Gastrocnemius medialis (tissue), 4 donors: ENCODE results near the gene AKAP9. TPM values are rescaled to one million over a fixed set of nuclear protein-coding genes. Genes with fewer than 3 reads are reported as not detected.
"Not testable (repeated sequence)": the region's sequence is repeated elsewhere in the genome, so short reads cannot be mapped to it uniquely, and the experiment has no call there.

Experiments
- ATAC-seq, 2 donors: fragments of 150-250 bp; one replicate each; pipeline ENCODE4 v1.9.1; 2016
- DNase-seq, 2 donors: peaks; one replicate each; pipeline ENCODE4 v3.0.0-alpha.2; 2019
- H3K27ac ChIP-seq, 4 donors: fragments of 200-600 bp; sonication (generic); 1 replicate in 1 of 4; 2 replicates in 3 of 4; pipeline ENCODE4 v1.5.1; 2016 to 2018; ENCODE audit warnings: mild to moderate bottlenecking in 2 of 4, moderate library complexity in 1 of 4
- H3K27me3 ChIP-seq, 3 donors: fragments of 200-600 bp; sonication (generic) in 2 of 3; 1 replicate in 1 of 3; 2 replicates in 2 of 3; pipeline versions ENCODE4 v1.5.1 to v1.6.0; 2016 to 2019; ENCODE audit warnings: mild to moderate bottlenecking in 1 of 3, moderate library complexity in 1 of 3
- H3K36me3 ChIP-seq, 2 donors: fragments of 200-600 bp; sonication (generic) in 1 of 2; one replicate each; pipeline ENCODE4 v1.5.1; 2017 to 2018
- H3K4me1 ChIP-seq, 2 donors: fragments of 200-600 bp; sonication (generic) in 1 of 2; one replicate each; pipeline ENCODE4 v1.5.1; 2016 to 2017; ENCODE audit warnings: mild to moderate bottlenecking in 2 of 2
- H3K4me3 ChIP-seq, 4 donors: fragments of 200-600 bp; sonication (generic) in 3 of 4; 1 replicate in 1 of 4; 2 replicates in 3 of 4; pipeline ENCODE4 v1.5.1; 2016 to 2019; ENCODE audit warnings: mild to moderate bottlenecking in 2 of 4
- H3K9me3 ChIP-seq, 3 donors: fragments of 200-600 bp; sonication (generic) in 2 of 3; 1 replicate in 1 of 3; 2 replicates in 2 of 3; pipeline ENCODE4 v1.5.1; 2016 to 2019
- POLR2A ChIP-seq, 2 donors: fragments of 450-650 bp; IDR thresholded peaks; one replicate each; pipeline ENCODE4 v1.6.1; 2017; ENCODE audit warnings: antibody characterized with exemption in 2 of 2, mild to moderate bottlenecking in 2 of 2, moderate library complexity in 2 of 2
- in situ Hi-C, 4 donors: fragments of 200-750 bp; cut with MboI; loops; one replicate each; pipeline versions ENCODE4 v1.15.0 to v1.8.0; 2017; ENCODE audit warnings: low sequenced_read_pairs in 4 of 4
- intact Hi-C: fragments of 100-400 bp; cut with DNase I; formaldehyde crosslinking; loops from one replicate; pipeline ENCODE4 v1.15.1; 2023; ENCODE audit warnings: low total_unique reads
- total RNA-seq, 4 donors: library from RNA; depleted of rRNA; stranded (reverse); fragments of >200 nt; gene quantifications; one replicate each; pipeline versions ENCODE4 v1.1.0 to v1.2.3, GENCODE V29; 2016
- TF ChIP-seq, protein P1 (sequence below), 5 experiments: fragments of 450-650 bp in 3 of 5; fragments of 200-600 bp in 2 of 5; sonication (generic) in 2 of 5; IDR thresholded peaks in 4 of 5; conservative IDR thresholded peaks in 1 of 5; 1 replicate in 4 of 5; 2 replicates in 1 of 5; pipeline ENCODE4 v1.5.1; 2016 to 2019; ENCODE audit warnings: antibody characterized with exemption in 5 of 5, mild to moderate bottlenecking in 3 of 5, moderate library complexity in 3 of 5

The AKAP9 gene
- total RNA-seq, 4 donors from 2014 or later = 25.4 to 80.0 (median 40.6) TPM

DNA sequence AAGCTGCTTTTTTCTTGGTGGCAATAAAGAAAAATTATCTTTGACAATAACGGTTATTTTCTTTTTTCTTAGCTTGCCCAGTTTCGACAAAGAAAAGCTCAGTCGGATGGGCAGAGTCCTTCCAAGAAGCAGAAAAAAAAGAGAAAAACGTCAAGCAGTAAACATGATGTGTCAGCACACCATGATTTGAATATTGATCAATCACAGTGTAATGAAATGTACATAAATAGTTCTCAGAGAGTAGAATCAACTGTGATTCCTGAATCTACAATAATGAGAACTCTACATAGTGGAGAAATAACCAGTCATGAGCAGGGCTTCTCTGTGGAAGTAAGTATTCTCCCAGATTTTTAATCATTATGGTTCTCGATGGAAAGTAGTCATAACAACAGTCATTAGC, 33.0 kb downstream of the AKAP9 start:
- Histone ChIP-seq H3K9me3 (no peaks in the 10 kb centered on the region), H3K36me3 (no peaks in the 10 kb centered on the region), H3K4me3 (no peak overlapping the region), H3K27ac (peak overlapping the region in 1 of 4 donors; percentile 15), H3K4me1 (peaks cover 27 to 34% of the 10 kb centered on the region in 2 donors), H3K27me3 (no peaks in the 10 kb centered on the region)
- TF ChIP-seq, protein P1, sequence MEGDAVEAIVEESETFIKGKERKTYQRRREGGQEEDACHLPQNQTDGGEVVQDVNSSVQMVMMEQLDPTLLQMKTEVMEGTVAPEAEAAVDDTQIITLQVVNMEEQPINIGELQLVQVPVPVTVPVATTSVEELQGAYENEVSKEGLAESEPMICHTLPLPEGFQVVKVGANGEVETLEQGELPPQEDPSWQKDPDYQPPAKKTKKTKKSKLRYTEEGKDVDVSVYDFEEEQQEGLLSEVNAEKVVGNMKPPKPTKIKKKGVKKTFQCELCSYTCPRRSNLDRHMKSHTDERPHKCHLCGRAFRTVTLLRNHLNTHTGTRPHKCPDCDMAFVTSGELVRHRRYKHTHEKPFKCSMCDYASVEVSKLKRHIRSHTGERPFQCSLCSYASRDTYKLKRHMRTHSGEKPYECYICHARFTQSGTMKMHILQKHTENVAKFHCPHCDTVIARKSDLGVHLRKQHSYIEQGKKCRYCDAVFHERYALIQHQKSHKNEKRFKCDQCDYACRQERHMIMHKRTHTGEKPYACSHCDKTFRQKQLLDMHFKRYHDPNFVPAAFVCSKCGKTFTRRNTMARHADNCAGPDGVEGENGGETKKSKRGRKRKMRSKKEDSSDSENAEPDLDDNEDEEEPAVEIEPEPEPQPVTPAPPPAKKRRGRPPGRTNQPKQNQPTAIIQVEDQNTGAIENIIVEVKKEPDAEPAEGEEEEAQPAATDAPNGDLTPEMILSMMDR (IDR thresholded peaks at IDR 0.05 in 4 of 5, conservative IDR thresholded peaks at IDR 0.05 in 1 of 5) = no peak
- TF ChIP-seq POLR2A (IDR thresholded peaks at IDR 0.05) = no peak
- ATAC-seq (no peak), DNase-seq (no peak)
- in situ Hi-C loops (no loop called here), intact Hi-C loops (no loop called here)

DNA sequence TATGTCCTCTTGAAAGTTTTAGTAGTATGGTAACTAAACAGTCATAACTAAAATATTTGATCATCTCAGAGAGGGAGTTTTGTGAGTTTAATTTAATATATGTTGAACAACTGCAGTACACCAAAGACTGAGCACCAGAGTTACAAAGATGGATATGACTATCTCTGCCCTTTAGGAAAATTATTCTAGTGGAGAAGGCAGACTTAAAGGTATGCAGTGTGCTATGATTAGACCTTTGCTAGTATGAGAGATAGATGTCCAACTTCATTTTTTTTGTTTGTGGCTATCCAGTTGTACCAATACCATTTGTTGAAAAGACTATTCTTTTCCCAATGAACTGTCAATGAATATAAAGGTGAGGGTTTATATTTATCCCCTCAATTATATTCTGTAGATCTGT, 33.4 kb downstream of the AKAP9 start:
- DNase-seq = no peak
- ATAC-seq = no peak
- Histone ChIP-seq H3K27ac (no peak overlapping the region), H3K4me1 (peaks cover 27 to 34% of the 10 kb centered on the region in 2 donors), H3K36me3 (no peaks in the 10 kb centered on the region), H3K4me3 (no peak overlapping the region), H3K9me3 (no peaks in the 10 kb centered on the region), H3K27me3 (no peaks in the 10 kb centered on the region)
- TF ChIP-seq POLR2A (IDR thresholded peaks at IDR 0.05) = no peak
- TF ChIP-seq, protein P1 (IDR thresholded peaks at IDR 0.05 in 4 of 5, conservative IDR thresholded peaks at IDR 0.05 in 1 of 5) = no peak
- intact Hi-C loops (no loop called here), in situ Hi-C loops (no loop called here)

GRCh38 chr7:91976743-91977142, 36.1 kb downstream of the AKAP9 start:
- no peak overlapping the region for H3K27ac ChIP-seq
- ATAC-seq (no peak), DNase-seq (no peak)
- in situ Hi-C loops = no loop called here
- no peak overlapping the region for H3K4me3 ChIP-seq
- intact Hi-C loops = no loop called here
- H3K27me3 ChIP-seq = no peaks in the 10 kb centered on the region
- no peaks in the 10 kb centered on the region for H3K9me3 ChIP-seq
- H3K4me1 ChIP-seq = peaks cover 15 to 17% of the 10 kb centered on the region in 2 donors
- TF ChIP-seq, protein P1 (IDR thresholded peaks at IDR 0.05 in 4 of 5, conservative IDR thresholded peaks at IDR 0.05 in 1 of 5) = no peak
- no peak for TF ChIP-seq POLR2A (IDR thresholded peaks at IDR 0.05)
- H3K36me3 ChIP-seq = no peaks in the 10 kb centered on the region

DNA sequence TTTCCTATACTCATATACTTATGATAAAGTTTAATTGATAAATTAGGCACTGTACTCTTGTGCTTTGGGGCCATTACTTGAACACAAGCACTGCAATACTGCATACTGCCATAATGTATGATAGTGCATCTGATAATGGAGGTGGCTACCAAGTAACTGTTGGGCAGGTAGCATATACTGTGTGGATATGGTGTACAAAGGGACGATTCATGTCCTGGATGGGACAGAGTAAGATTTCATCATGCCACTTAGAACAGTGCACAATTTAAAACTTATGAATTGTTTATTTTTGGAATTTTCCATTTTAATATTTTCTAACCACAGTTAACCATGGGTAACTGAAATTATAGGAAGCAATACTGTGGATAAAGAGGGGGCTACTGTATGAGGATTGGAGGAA, 38.9 kb downstream of the AKAP9 start:
- peaks cover 0 to 7% of the 10 kb centered on the region in 2 donors for H3K4me1 ChIP-seq
- H3K36me3 ChIP-seq = no peaks in the 10 kb centered on the region
- intact Hi-C loops = no loop called here
- DNase-seq = no peak
- H3K9me3 ChIP-seq = no peaks in the 10 kb centered on the region
- TF ChIP-seq, protein P1 (IDR thresholded peaks at IDR 0.05 in 4 of 5, conservative IDR thresholded peaks at IDR 0.05 in 1 of 5) = no peak
- TF ChIP-seq POLR2A (IDR thresholded peaks at IDR 0.05) = no peak
- H3K27ac ChIP-seq = no peak overlapping the region
- no peak overlapping the region for H3K4me3 ChIP-seq
- no peaks in the 10 kb centered on the region for H3K27me3 ChIP-seq
- in situ Hi-C loops = no loop called here
- ATAC-seq = no peak

DNA sequence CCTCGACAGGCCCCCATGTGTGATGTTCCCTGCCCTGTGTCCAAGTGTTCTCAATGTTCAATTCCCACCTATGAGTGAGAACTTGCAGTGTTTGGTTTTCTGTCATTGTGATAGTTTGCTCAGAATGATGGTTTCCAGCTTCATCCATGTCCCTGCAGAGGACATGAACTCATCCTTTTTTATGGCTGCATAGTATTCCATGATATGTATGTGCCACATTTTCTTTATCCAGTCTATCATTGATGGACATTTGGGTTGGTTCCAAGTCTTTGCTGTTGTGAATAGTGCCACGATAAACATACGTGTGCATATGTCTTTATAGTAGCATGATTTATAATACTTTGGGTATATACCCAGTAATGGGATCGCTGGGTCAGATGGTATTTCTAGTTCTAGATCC, 41.7 kb downstream of the AKAP9 start:
- H3K4me3 ChIP-seq, H3K27me3 ChIP-seq, H3K36me3 ChIP-seq, DNase-seq, H3K9me3 ChIP-seq, ATAC-seq, in situ Hi-C loops, H3K4me1 ChIP-seq, intact Hi-C loops, H3K27ac ChIP-seq: not testable (repeated sequence)
